Right renal cortex interstitium (tissue), 3 donors: ENCODE results near the gene MFF. TPM values are rescaled to one million over a fixed set of nuclear protein-coding genes. Genes with fewer than 3 reads are reported as not detected.

Source experiments
- DNase-seq, 3 donors: peaks; one replicate each; pipeline ENCODE4 v3.0.0-alpha.2; 2013; ENCODE audit warnings: low read depth in 3 of 3, low spot score in 2 of 3
- polyA plus RNA-seq, 3 donors: library from polyadenylated mRNA; unstranded; fragments of 120-200 nt; gene quantifications; one replicate each; pipeline ENCODE4 v1.2.1, GENCODE V29; 2013; ENCODE audit not compliant: insufficient read length in 3 of 3

Gene MFF
- polyA plus RNA-seq, 3 donors: 131 to 149 (median 143) TPM

DNA sequence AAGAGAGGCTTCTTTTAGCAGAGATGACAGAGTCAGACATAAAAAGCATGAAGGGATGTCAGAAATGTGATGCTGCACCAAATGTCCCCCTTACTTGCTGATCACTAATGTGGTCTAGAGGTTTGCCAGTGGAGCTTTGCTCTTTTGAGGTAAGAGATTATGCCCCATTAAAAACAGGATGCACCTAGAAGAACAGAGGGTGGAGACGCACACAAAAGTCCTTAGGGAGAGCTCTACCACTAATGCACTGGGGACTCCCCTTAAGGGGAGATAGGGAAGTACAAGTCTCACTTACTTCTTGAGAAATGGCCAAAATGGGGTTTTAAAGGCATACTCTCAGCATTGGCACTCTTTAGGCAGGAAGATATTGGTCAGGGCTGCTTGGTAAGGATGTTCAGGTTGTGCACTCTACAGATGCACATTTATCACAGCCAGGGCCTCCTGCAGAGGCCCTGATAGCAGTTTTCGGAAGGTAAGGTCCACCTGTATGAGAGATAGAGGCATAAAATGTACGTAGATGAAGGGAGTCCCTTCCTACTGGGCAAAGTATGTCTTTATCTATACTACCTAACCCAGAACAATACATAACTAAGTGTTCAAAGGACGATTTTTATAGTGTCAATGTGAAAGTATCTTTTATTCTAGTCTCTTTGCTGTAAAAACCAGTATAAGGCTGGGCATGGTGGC is 79.7 kb downstream of the MFF start:
- DNase-seq: no peak

DNA sequence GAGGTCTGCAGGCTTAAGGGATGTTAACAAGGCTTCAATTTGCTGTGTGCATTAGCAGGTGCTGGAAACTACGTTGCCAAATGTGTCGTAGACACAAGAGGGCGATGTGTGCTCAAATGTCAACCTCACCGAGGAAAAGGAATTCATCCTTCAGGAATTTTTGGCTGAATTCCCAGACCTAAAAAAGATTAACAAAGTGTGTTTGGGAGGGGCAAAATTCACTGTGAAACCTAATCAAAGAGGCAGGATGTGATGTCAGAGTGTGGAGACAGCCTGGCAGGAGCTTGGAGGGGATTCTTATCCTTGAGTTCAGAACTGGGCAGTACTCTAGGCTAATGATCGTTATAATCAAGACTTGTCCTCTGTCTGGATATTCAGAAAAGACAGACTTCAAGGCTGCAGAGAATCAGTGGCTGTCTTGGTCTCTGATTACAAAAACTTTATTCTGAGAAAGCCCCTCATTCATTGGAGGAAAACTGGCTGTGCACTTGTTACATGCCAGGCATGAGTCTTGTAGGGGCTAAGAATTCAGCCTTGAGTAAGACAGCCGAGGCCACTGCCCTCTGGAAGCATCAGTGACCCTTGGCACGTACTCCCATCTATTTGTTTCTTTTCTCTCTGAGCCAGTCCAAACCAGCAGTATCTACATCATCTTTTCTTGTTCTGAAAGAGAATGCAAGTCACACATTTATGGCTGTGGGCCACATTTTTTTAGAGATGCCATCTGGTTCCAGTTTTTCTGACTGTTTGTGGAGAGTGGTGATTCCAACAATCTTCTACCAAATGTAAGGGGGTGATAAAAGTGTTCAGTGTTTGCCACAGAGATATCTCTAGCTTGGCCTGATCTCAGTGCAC is 81.4 kb downstream of the MFF start:
- peak; percentile 88 to 94 (median 93) for DNase-seq

Other genes with a start within 250 kb of the MFF start
- 10 to 100 TPM; 49.7 to 64.2 (median 53.8) TPM for gene COL4A4, start 161.0 kb upstream of the MFF start, polyA plus RNA-seq
- 10 to 100 TPM; 47.8 to 58.0 (median 50.6) TPM for gene COL4A3, start 160.6 kb upstream of the MFF start, polyA plus RNA-seq
- gene TM4SF20, start 54.1 kb downstream of the MFF start, polyA plus RNA-seq: under 1 TPM; 0.12 to 0.15 (median 0.14) TPM
- gene SCYGR1, start 62.7 kb downstream of the MFF start, polyA plus RNA-seq: not detected
- 10 to 100 TPM; 84.0 to 90.7 (median 85.1) TPM for gene AGFG1, start 146.9 kb downstream of the MFF start, polyA plus RNA-seq